ENCODE data around the gene ETV3L. TPM values are rescaled to one million over a fixed set of nuclear protein-coding genes. Genes with fewer than 3 reads are reported as not detected.
"Not testable (repeated sequence)": the region's sequence is repeated elsewhere in the genome, so short reads cannot be mapped to it uniquely, and the experiment has no call there.

The ETV3L gene
- total RNA-seq, 2 experiments from 2014 or later = not detected

- H3K4me3 Mint-ChIP-seq = no peak overlapping the region
- H3K27ac Mint-ChIP-seq = no peak overlapping the region
- H3K4me1 Mint-ChIP-seq = peaks cover 7% of the 10 kb centered on the region
- no peaks in the 10 kb centered on the region for H3K9me3 Mint-ChIP-seq
- DNase-seq (no peak), ATAC-seq (ENCODE audit: low read depth) (no peak)
- H3K27me3 Mint-ChIP-seq = peaks cover 60% of the 10 kb centered on the region
- POLR2A ChIA-PET = interaction anchor here (0.6 kb wide), 1 partner anchor 63 kb away, joined by 3 read pairs; no protein-coding TSS in a partner anchor
- H3K36me3 Mint-ChIP-seq = no peaks in the 10 kb centered on the region
Measured at GRCh38 chr1:157107702-157108101, 8.1 kb upstream of the ETV3L start.

- Mint-ChIP-seq H3K9me3 (no peaks in the 10 kb centered on the region), H3K4me3 (no peak overlapping the region), H3K27ac (no peak overlapping the region), H3K4me1 (peaks cover 7% of the 10 kb centered on the region), H3K27me3 (peaks cover 54% of the 10 kb centered on the region), H3K36me3 (no peaks in the 10 kb centered on the region)
- ATAC-seq (ENCODE audit: low read depth) = no peak
- DNase-seq = no peak
- POLR2A ChIA-PET = no interaction called here
Measured at GRCh38 chr1:157106813-157107189, 7.2 kb upstream of the ETV3L start.

GRCh38 chr1:157105988-157106812 lies 6.6 kb upstream of the ETV3L start:
- peak overlapping the region; percentile 34 for H3K27ac Mint-ChIP-seq
- ATAC-seq (ENCODE audit: low read depth) = peak; percentile 77
- H3K9me3 Mint-ChIP-seq = no peaks in the 10 kb centered on the region
- H3K27me3 Mint-ChIP-seq = peaks cover 49% of the 10 kb centered on the region
- H3K4me3 Mint-ChIP-seq = no peak overlapping the region
- no peak for DNase-seq
- peaks cover 7% of the 10 kb centered on the region for H3K4me1 Mint-ChIP-seq
- H3K36me3 Mint-ChIP-seq = no peaks in the 10 kb centered on the region
- POLR2A ChIA-PET = no interaction called here

GRCh38 chr1:157105298-157105987 lies 5.8 kb upstream of the ETV3L start:
- ATAC-seq (ENCODE audit: low read depth) = no peak
- peak overlapping the region; percentile 34 for H3K27ac Mint-ChIP-seq
- POLR2A ChIA-PET = no interaction called here

GRCh38 chr1:157104598-157105293 lies 5.1 kb upstream of the ETV3L start:
- Mint-ChIP-seq H3K27me3 (peaks cover 43% of the 10 kb centered on the region), H3K4me3 (no peak overlapping the region), H3K36me3 (no peaks in the 10 kb centered on the region), H3K27ac (no peak overlapping the region), H3K4me1 (peaks cover 7% of the 10 kb centered on the region), H3K9me3 (no peaks in the 10 kb centered on the region)
- no peak for DNase-seq
- POLR2A ChIA-PET = no interaction called here
- ATAC-seq (ENCODE audit: low read depth) = no peak

More at GRCh38 chr1:157105298-157105987, 5.8 kb upstream of the ETV3L start:
- Mint-ChIP-seq H3K27me3 (peaks cover 47% of the 10 kb centered on the region), H3K9me3 (no peaks in the 10 kb centered on the region), H3K4me1 (peaks cover 7% of the 10 kb centered on the region), H3K4me3 (no peak overlapping the region), H3K36me3 (no peaks in the 10 kb centered on the region)
- DNase-seq = no peak

- Mint-ChIP-seq H3K36me3 (no peaks in the 10 kb centered on the region), H3K9me3 (no peaks in the 10 kb centered on the region), H3K4me1 (peaks cover 15% of the 10 kb centered on the region), H3K27ac (no peak overlapping the region), H3K27me3 (peaks cover 34% of the 10 kb centered on the region), H3K4me3 (no peak overlapping the region)
- POLR2A ChIA-PET = interaction anchor here (1.3 kb wide), 1 partner anchor 31 kb away, joined by 3 read pairs; no protein-coding TSS in a partner anchor
- no peak for ATAC-seq (ENCODE audit: low read depth)
- DNase-seq = no peak
Measured at GRCh38 chr1:157103268-157103667, 3.7 kb upstream of the ETV3L start.

GRCh38 chr1:157101149-157101548 lies 1.5 kb upstream of the ETV3L start:
- H3K27me3 Mint-ChIP-seq = peaks cover 20% of the 10 kb centered on the region
- no peak overlapping the region for H3K27ac Mint-ChIP-seq

GRCh38 chr1:157098987-157099632 lies 498 bp downstream of the ETV3L start:
- H3K9me3 Mint-ChIP-seq; H3K27ac Mint-ChIP-seq; ATAC-seq (ENCODE audit: low read depth); H3K4me3 Mint-ChIP-seq; H3K4me1 Mint-ChIP-seq; POLR2A ChIA-PET; H3K27me3 Mint-ChIP-seq; DNase-seq; H3K36me3 Mint-ChIP-seq: not testable (repeated sequence)

More at GRCh38 chr1:157101149-157101548, 1.5 kb upstream of the ETV3L start:
- Mint-ChIP-seq H3K9me3 (no peaks in the 10 kb centered on the region), H3K4me3 (no peak overlapping the region), H3K4me1 (peaks cover 10% of the 10 kb centered on the region), H3K36me3 (no peaks in the 10 kb centered on the region)
- ATAC-seq (ENCODE audit: low read depth) = no peak
- no peak for DNase-seq
- POLR2A ChIA-PET = no interaction called here

- Mint-ChIP-seq H3K4me3 (no peak overlapping the region), H3K4me1 (peaks cover 8% of the 10 kb centered on the region), H3K36me3 (no peaks in the 10 kb centered on the region), H3K27me3 (peaks cover 8% of the 10 kb centered on the region), H3K27ac (no peak overlapping the region), H3K9me3 (no peaks in the 10 kb centered on the region)
- no peak for DNase-seq
- ATAC-seq (ENCODE audit: low read depth) = no peak
- POLR2A ChIA-PET = no interaction called here
Measured at GRCh38 chr1:157098519-157098918, 1.1 kb downstream of the ETV3L start.

- Mint-ChIP-seq H3K27me3 (peaks cover 5% of the 10 kb centered on the region), H3K27ac (no peak overlapping the region), H3K36me3 (no peaks in the 10 kb centered on the region), H3K4me1 (peaks cover 8% of the 10 kb centered on the region), H3K4me3 (no peak overlapping the region), H3K9me3 (no peaks in the 10 kb centered on the region)
- no peak for DNase-seq
- no peak for ATAC-seq (ENCODE audit: low read depth)
- POLR2A ChIA-PET = interaction anchor here (1.4 kb wide), 1 partner anchor 39 kb away, joined by 3 read pairs; no protein-coding TSS in a partner anchor
Measured at GRCh38 chr1:157097692-157098091, 1.9 kb downstream of the ETV3L start.

GRCh38 chr1:157096881-157097280 lies 2.7 kb downstream of the ETV3L start:
- ATAC-seq (ENCODE audit: low read depth) = no peak
- POLR2A ChIA-PET = interaction anchor here (1.4 kb wide), 1 partner anchor 39 kb away, joined by 3 read pairs; no protein-coding TSS in a partner anchor

GRCh38 chr1:157095551-157095950 lies 4.1 kb downstream of the ETV3L start:
- H3K27ac Mint-ChIP-seq = no peak overlapping the region
- no peaks in the 10 kb centered on the region for H3K27me3 Mint-ChIP-seq
- H3K9me3 Mint-ChIP-seq = no peaks in the 10 kb centered on the region
- H3K4me1 Mint-ChIP-seq = peaks cover 8% of the 10 kb centered on the region
- ATAC-seq (ENCODE audit: low read depth) (no peak), DNase-seq (no peak)
- POLR2A ChIA-PET = interaction anchor here (0.8 kb wide), 1 partner anchor 8 kb away, joined by 5 read pairs; no protein-coding TSS in a partner anchor
- H3K4me3 Mint-ChIP-seq = no peak overlapping the region
- no peaks in the 10 kb centered on the region for H3K36me3 Mint-ChIP-seq

More at GRCh38 chr1:157096881-157097280, 2.7 kb downstream of the ETV3L start:
- peaks cover 3% of the 10 kb centered on the region for H3K27me3 Mint-ChIP-seq
- no peaks in the 10 kb centered on the region for H3K9me3 Mint-ChIP-seq
- H3K27ac Mint-ChIP-seq = no peak overlapping the region
- H3K4me1 Mint-ChIP-seq = peaks cover 8% of the 10 kb centered on the region
- DNase-seq = no peak
- H3K36me3 Mint-ChIP-seq = no peaks in the 10 kb centered on the region
- no peak overlapping the region for H3K4me3 Mint-ChIP-seq

GRCh38 chr1:157095091-157095490 lies 4.5 kb downstream of the ETV3L start:
- no peak for ATAC-seq (ENCODE audit: low read depth)
- H3K4me3 Mint-ChIP-seq = no peak overlapping the region
- no peaks in the 10 kb centered on the region for H3K36me3 Mint-ChIP-seq
- peaks cover 8% of the 10 kb centered on the region for H3K4me1 Mint-ChIP-seq
- POLR2A ChIA-PET = no interaction called here
- no peaks in the 10 kb centered on the region for H3K9me3 Mint-ChIP-seq
- no peaks in the 10 kb centered on the region for H3K27me3 Mint-ChIP-seq
- no peak overlapping the region for H3K27ac Mint-ChIP-seq
- no peak for DNase-seq

Data from activated naive CD8-positive, alpha-beta T cell treated with anti-CD3 and anti-CD28 coated beads, Interleukin-2, amount 10 ng/mL, durations not matched to agents 7 days and 5 days (primary cell).